T-cell (primary cell): Measurements from ENCODE around the gene ZNHIT1. TPM values are rescaled to one million over a fixed set of nuclear protein-coding genes. Genes with fewer than 3 reads are reported as not detected.

Source experiments
- ATAC-seq, 4 experiments: fragments of 200-7000 bp in 3 of 4; fragments of 150-1000 bp in 1 of 4; cut with Tn5 transposase; replicated peaks in 1 of 4; 1 replicate in 3 of 4; 2 replicates in 1 of 4; pipeline ENCODE4 v1.10.0; 2021; ENCODE audit warnings: moderate library complexity in 3 of 4, mild to moderate bottlenecking in 2 of 4, moderate number of reproducible peaks in 1 of 4
- CTCF ChIA-PET, 2 donors: fragments of 300-600 bp; sonication (Branson Sonifier 250); formaldehyde crosslinking; loops; one replicate each; lab custom pipeline; 2022; ENCODE audit warnings: antibody characterized with exemption in 2 of 2; lab: Charles Lee
- POLR2A ChIA-PET, 2 donors: fragments of 300-600 bp; sonication (Branson Sonifier 250); formaldehyde crosslinking; loops; one replicate each; lab custom pipeline; 2022; ENCODE audit warnings: antibody characterized with exemption in 2 of 2; lab: Charles Lee
- DNase-seq, 35 experiments: peaks; one replicate each; pipeline versions ENCODE4 v3.0.0 to v3.0.0-alpha.2; 2013 to 2023
- H3K27ac ChIP-seq: one replicate; pipeline ENCODE4 v1.5.1; 2013; ENCODE audit warnings: low read length
- H3K27me3 ChIP-seq, 2 experiments: replicated peaks in 1 of 2; 1 replicate in 1 of 2; 2 replicates in 1 of 2; pipeline versions ENCODE4 v1.6.1 to v1.7.0; 2013; ENCODE audit warnings: low read length in 1 of 2, mixed read lengths in 1 of 2; ENCODE audit not compliant: control insufficient read depth in 2 of 2, insufficient read depth in 2 of 2; ENCODE audit errors: extremely low read depth in 1 of 2
- H3K36me3 ChIP-seq, 2 donors: 1 replicate in 1 of 2; 2 replicates in 1 of 2; pipeline versions ENCODE4 v1.6.1 to v1.7.0; 2013; ENCODE audit warnings: low read length in 1 of 2; ENCODE audit not compliant: control insufficient read depth in 2 of 2, insufficient read depth in 1 of 2; ENCODE audit errors: extremely low read depth in 1 of 2
- H3K4me1 ChIP-seq, 2 experiments: 1 replicate in 1 of 2; 2 replicates in 1 of 2; pipeline versions ENCODE4 v1.6.1 to v1.7.0; 2013; ENCODE audit warnings: low read length in 2 of 2, mixed read lengths in 1 of 2; ENCODE audit not compliant: insufficient read depth in 2 of 2, control insufficient read depth in 1 of 2; ENCODE audit errors: extremely low read depth in 1 of 2
- H3K4me3 ChIP-seq, 2 donors: 1 replicate in 1 of 2; 2 replicates in 1 of 2; pipeline versions ENCODE4 v1.5.1 to v1.7.0; 2013; ENCODE audit warnings: mild to moderate bottlenecking in 2 of 2, low read length in 1 of 2, moderate library complexity in 1 of 2; ENCODE audit not compliant: control insufficient read depth in 1 of 2; ENCODE audit errors: extremely low read depth in 1 of 2
- H3K9me3 ChIP-seq: 2 replicates; pipeline ENCODE4 v1.7.0; 2013
- H3K27ac Mint-ChIP-seq, 2 donors: one replicate each; pipeline ENCODE4 v1.8.0; 2020 to 2021; ENCODE audit warnings: mild to moderate bottlenecking in 2 of 2, mixed read lengths in 2 of 2
- H3K27me3 Mint-ChIP-seq, 2 donors: one replicate each; pipeline ENCODE4 v1.8.0; 2021 to 2022; ENCODE audit warnings: mixed read lengths in 2 of 2
- H3K36me3 Mint-ChIP-seq: one replicate; pipeline ENCODE4 v1.8.0; 2021; ENCODE audit warnings: mixed read lengths
- H3K4me1 Mint-ChIP-seq, 3 donors: one replicate each; pipeline ENCODE4 v1.8.0; 2020 to 2022; ENCODE audit warnings: mixed read lengths in 3 of 3, mild to moderate bottlenecking in 1 of 3
- H3K4me3 Mint-ChIP-seq, 3 donors: one replicate each; pipeline ENCODE4 v1.8.0; 2020 to 2022; ENCODE audit warnings: mild to moderate bottlenecking in 3 of 3, mixed read lengths in 3 of 3, moderate library complexity in 3 of 3
- H3K9me3 Mint-ChIP-seq, 3 donors: one replicate each; pipeline ENCODE4 v1.8.0; 2020 to 2022; ENCODE audit warnings: mixed read lengths in 3 of 3
- WGBS: methylation state at CpG from one replicate; pipeline ENCODE4 v1.1.5; 2013; ENCODE audit warnings: missing lambda C conversion rate; ENCODE audit not compliant: insufficient coverage; 5-methylcytosine and 5-hydroxymethylcytosine counted together
- total RNA-seq, 35 experiments: library from RNA in 6 of 35; stranded (reverse) in 6 of 35; fragments of 120-200 nt in 1 of 35; gene quantifications; one replicate each; pipeline versions ENCODE4 v1.2.1 to v1.2.4 and lab custom pipeline; 2013 to 2026

Gene ZNHIT1
- 10 to 100 TPM; 32.9 to 54.1 (median 50.4) TPM for total RNA-seq
- total RNA-seq (2013) = 46.6 TPM
- 18.9 to 53.8 (median 44.3) reads per million in 29 experiments for total RNA-seq (lab: John Stamatoyannopoulos, UW)

- POLR2A ChIA-PET = interaction anchor here in 1 of 2 donors (0.6 to 1.8 kb wide), 10 partner anchors 27 to 1809 kb away, joined by 3 to 11 read pairs (median 3); partner anchors contain the start of genes BUD31, FIS1, IFT22 and VGF
- ATAC-seq (peak; percentile 70 to 84 (median 74)), DNase-seq (peak; percentile 88 to 99 (median 94))
- H3K27ac Mint-ChIP-seq = peak within 1 kb of the TSS; percentile 81 to 86
- peaks cover 7 to 56% of the 10 kb centered on the region in 2 experiments for H3K4me1 ChIP-seq
- no peaks in the 10 kb centered on the region for H3K27me3 ChIP-seq
- under 1% methylated on average over 48 of the region's 57 CpGs for WGBS
- peaks cover 45 to 57% (median 51%) of the 10 kb centered on the region in 3 donors for H3K4me1 Mint-ChIP-seq
- peak within 1 kb of the TSS; percentile 90 to 96 (median 95) for H3K4me3 Mint-ChIP-seq
- H3K9me3 Mint-ChIP-seq = no peaks in the 10 kb centered on the region
- peaks cover 12% of the 10 kb centered on the region for H3K36me3 Mint-ChIP-seq
- peak within 1 kb of the TSS; percentile 88 to 95 for H3K4me3 ChIP-seq
- H3K9me3 ChIP-seq = no peaks in the 10 kb centered on the region
- H3K27me3 Mint-ChIP-seq = no peaks in the 10 kb centered on the region
- H3K27ac ChIP-seq = peak within 1 kb of the TSS; percentile 77
- CTCF ChIA-PET = interaction anchor here (0.5 to 4.6 kb wide), 17 partner anchors 9 to 512 kb away, joined by 3 to 39 read pairs (median 5); partner anchors contain the start of gene FIS1 (in 1 of the 2)
- peaks cover 5 to 15% of the 10 kb centered on the region in 2 donors for H3K36me3 ChIP-seq
These were observed at the start of gene ZNHIT1, which contains the start of gene PLOD3 for GRCh38 chr7:101217388-101218235. ZNHIT1 (plus strand) TSS chr7:101218165; CDS start chr7:101218196, 31 bp downstream. PLOD3 (minus strand) TSS chr7:101217581; CDS start chr7:101217274, 307 bp downstream.

- no CpG with 5 or more reads among the region's 6 CpGs for WGBS
- POLR2A ChIA-PET = no interaction called here
- Histone ChIP-seq H3K27ac (no peak overlapping the region), H3K9me3 (no peaks in the 10 kb centered on the region), H3K4me1 (peaks cover 41 to 82% of the 10 kb centered on the region in 2 experiments), H3K27me3 (peaks cover 18 to 97% of the 10 kb centered on the region in 2 experiments), H3K4me3 (no peak overlapping the region), H3K36me3 (no peaks in the 10 kb centered on the region)
- Mint-ChIP-seq H3K36me3 (no peaks in the 10 kb centered on the region), H3K4me1 (peaks cover 69 to 77% (median 73%) of the 10 kb centered on the region in 3 donors), H3K9me3 (no peaks in the 10 kb centered on the region), H3K27me3 (peaks cover 64 to 79% of the 10 kb centered on the region in 2 donors), H3K4me3 (no peak overlapping the region), H3K27ac (peak overlapping the region in 1 of 2 donors; percentile 52)
- CTCF ChIA-PET = interaction anchor here in 1 of 2 donors (0.7 kb wide), 1 partner anchor 26 kb away, joined by 4 read pairs; no protein-coding TSS in a partner anchor
- no peak for ATAC-seq
- DNase-seq = no peak
These were observed 49.4 kb upstream of the ZNHIT1 start for GRCh38 chr7:101168412-101169049.

- DNase-seq (no peak), ATAC-seq (no peak)
- no peaks in the 10 kb centered on the region for H3K36me3 Mint-ChIP-seq
- peak overlapping the region in 1 of 3 donors; percentile 74 for H3K4me3 Mint-ChIP-seq
- no peaks in the 10 kb centered on the region for H3K9me3 Mint-ChIP-seq
- Histone ChIP-seq H3K4me3 (no peak overlapping the region), H3K9me3 (no peaks in the 10 kb centered on the region), H3K27me3 (peaks cover 18 to 98% of the 10 kb centered on the region in 2 experiments), H3K4me1 (peaks cover 36 to 83% of the 10 kb centered on the region in 2 experiments), H3K27ac (no peak overlapping the region), H3K36me3 (no peaks in the 10 kb centered on the region)
- 3% methylated on average over 11 of the region's 18 CpGs for WGBS
- H3K4me1 Mint-ChIP-seq = peaks cover 74 to 83% (median 80%) of the 10 kb centered on the region in 3 donors
- ChIA-PET POLR2A (no interaction called here), CTCF (no interaction called here)
- H3K27ac Mint-ChIP-seq = peak overlapping the region in 1 of 2 donors; percentile 20
- H3K27me3 Mint-ChIP-seq = peaks cover 70 to 84% of the 10 kb centered on the region in 2 donors
These were observed 48.7 kb upstream of the ZNHIT1 start for GRCh38 chr7:101169110-101169837.

- Histone ChIP-seq H3K4me1 (peaks cover 36 to 80% of the 10 kb centered on the region in 2 experiments), H3K27me3 (peaks cover 17 to 98% of the 10 kb centered on the region in 2 experiments), H3K36me3 (no peaks in the 10 kb centered on the region), H3K27ac (no peak overlapping the region), H3K9me3 (no peaks in the 10 kb centered on the region), H3K4me3 (peak overlapping the region in 1 of 2 donors; percentile 41)
- DNase-seq (peak; percentile 43 to 87 (median 70)), ATAC-seq (peak; percentile 49 to 65 (median 56))
- Mint-ChIP-seq H3K36me3 (no peaks in the 10 kb centered on the region), H3K4me3 (peak overlapping the region in 1 of 3 donors; percentile 74), H3K27me3 (peaks cover 74 to 84% of the 10 kb centered on the region in 2 donors), H3K9me3 (no peaks in the 10 kb centered on the region), H3K4me1 (peaks cover 72 to 85% (median 82%) of the 10 kb centered on the region in 3 donors), H3K27ac (no peak overlapping the region)
- WGBS = 4% methylated on average over 21 of the region's 33 CpGs
- ChIA-PET POLR2A (no interaction called here), CTCF (interaction anchor here (1.0 to 2.3 kb wide), 3 partner anchors 21 to 48 kb away, joined by 3 to 27 read pairs (median 4); partner anchors contain the start of gene ZNHIT1 (in 1 of the 2))
These were observed 48.0 kb upstream of the ZNHIT1 start for GRCh38 chr7:101169838-101170551.

- H3K27ac ChIP-seq = no peak overlapping the region
- Mint-ChIP-seq H3K27me3 (peaks cover 75 to 84% of the 10 kb centered on the region in 2 donors), H3K27ac (no peak overlapping the region), H3K9me3 (no peaks in the 10 kb centered on the region), H3K4me3 (peak overlapping the region; percentile 3 to 74 (median 52)), H3K36me3 (no peaks in the 10 kb centered on the region), H3K4me1 (peaks cover 64 to 81% (median 77%) of the 10 kb centered on the region in 3 donors)
- peak overlapping the region in 1 of 2 donors; percentile 41 for H3K4me3 ChIP-seq
- 2% methylated on average over 10 of the region's 17 CpGs for WGBS
- H3K27me3 ChIP-seq = peaks cover 15 to 99% of the 10 kb centered on the region in 2 experiments
- no peaks in the 10 kb centered on the region for H3K9me3 ChIP-seq
- H3K4me1 ChIP-seq = peaks cover 30 to 72% of the 10 kb centered on the region in 2 experiments
- no peaks in the 10 kb centered on the region for H3K36me3 ChIP-seq
- CTCF ChIA-PET = interaction anchor here (1.0 to 2.3 kb wide), 4 partner anchors 20 to 47 kb away, joined by 3 to 27 read pairs (median 5); partner anchors contain the start of gene ZNHIT1 (in 1 of the 2)
- POLR2A ChIA-PET = no interaction called here
- ATAC-seq = peak in 1 of 4 experiments; percentile 67
- DNase-seq = peak in 10 of 35 experiments; percentile 20 to 54 (median 42)
These were observed 47.1 kb upstream of the ZNHIT1 start for GRCh38 chr7:101170617-101171441.
